Measurements from ENCODE around the gene KCNQ5.

KCNQ5 gene

DNA sequence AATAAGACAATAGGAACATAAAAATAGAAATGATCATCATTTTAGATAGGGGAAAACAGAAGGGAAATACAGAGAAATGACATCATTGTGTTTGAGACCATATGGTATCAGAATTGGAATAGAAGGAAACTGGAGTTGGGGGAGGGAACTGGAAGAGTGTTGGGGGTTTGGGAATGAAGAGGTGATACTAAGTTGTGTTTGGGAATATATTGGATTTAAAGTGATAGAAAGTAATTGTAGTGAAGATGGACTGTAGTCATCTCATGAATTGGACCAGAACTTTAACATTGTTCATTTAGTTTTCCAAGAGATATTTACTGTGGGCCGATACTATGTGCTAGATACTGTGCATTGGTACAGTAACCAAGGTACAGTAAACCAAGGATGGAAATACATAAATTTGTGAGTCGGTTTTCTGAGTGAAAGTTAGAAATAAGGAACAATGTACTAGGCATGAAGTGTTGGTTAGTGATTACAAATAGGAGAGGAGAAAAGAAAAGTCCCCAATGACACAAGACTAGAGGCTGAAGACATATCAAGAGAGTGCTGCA, 32.3 kb downstream of the KCNQ5 start:
- TF ChIP-seq EZH2phosphoT487 (IDR thresholded peaks at IDR 0.05; ENCODE audit: borderline replicate concordance, low read length) = no peak
- TF ChIP-seq, protein P1, sequence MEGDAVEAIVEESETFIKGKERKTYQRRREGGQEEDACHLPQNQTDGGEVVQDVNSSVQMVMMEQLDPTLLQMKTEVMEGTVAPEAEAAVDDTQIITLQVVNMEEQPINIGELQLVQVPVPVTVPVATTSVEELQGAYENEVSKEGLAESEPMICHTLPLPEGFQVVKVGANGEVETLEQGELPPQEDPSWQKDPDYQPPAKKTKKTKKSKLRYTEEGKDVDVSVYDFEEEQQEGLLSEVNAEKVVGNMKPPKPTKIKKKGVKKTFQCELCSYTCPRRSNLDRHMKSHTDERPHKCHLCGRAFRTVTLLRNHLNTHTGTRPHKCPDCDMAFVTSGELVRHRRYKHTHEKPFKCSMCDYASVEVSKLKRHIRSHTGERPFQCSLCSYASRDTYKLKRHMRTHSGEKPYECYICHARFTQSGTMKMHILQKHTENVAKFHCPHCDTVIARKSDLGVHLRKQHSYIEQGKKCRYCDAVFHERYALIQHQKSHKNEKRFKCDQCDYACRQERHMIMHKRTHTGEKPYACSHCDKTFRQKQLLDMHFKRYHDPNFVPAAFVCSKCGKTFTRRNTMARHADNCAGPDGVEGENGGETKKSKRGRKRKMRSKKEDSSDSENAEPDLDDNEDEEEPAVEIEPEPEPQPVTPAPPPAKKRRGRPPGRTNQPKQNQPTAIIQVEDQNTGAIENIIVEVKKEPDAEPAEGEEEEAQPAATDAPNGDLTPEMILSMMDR (IDR thresholded peaks at IDR 0.05; ENCODE audit: low read depth, low read length, poor library complexity, severe bottlenecking) = no peak
- peaks cover 29% of the 10 kb centered on the region for H3K36me3 ChIP-seq (ENCODE audit: control insufficient read depth, low read length)
- H3K27ac ChIP-seq (ENCODE audit: low read depth, low read length) = no peak overlapping the region
- no peaks in the 10 kb centered on the region for H3K9me2 ChIP-seq (replicated peaks; ENCODE audit: control insufficient read depth, low read length)
- peaks cover 11% of the 10 kb centered on the region for H4K20me1 ChIP-seq (ENCODE audit: control insufficient read depth, insufficient read depth, low read depth, low read length)
- no peaks in the 10 kb centered on the region for H3F3A ChIP-seq (ENCODE audit: control insufficient read depth, insufficient read depth)
- H3K9me3 ChIP-seq (ENCODE audit: control insufficient read depth, insufficient read depth, low read length) = no peaks in the 10 kb centered on the region
- H3K27me3 ChIP-seq (ENCODE audit: control insufficient read depth, low read length) = no peaks in the 10 kb centered on the region
- peaks cover 31% of the 10 kb centered on the region for H3K4me1 ChIP-seq (ENCODE audit: control insufficient read depth, low read length)
- peaks cover 92% of the 10 kb centered on the region for H3K79me2 ChIP-seq (ENCODE audit: control insufficient read depth, low read length)
- H3K4me3 ChIP-seq (ENCODE audit: low read length) = no peak overlapping the region
- no peak overlapping the region for H3K4me2 ChIP-seq (ENCODE audit: low read length)

DNA sequence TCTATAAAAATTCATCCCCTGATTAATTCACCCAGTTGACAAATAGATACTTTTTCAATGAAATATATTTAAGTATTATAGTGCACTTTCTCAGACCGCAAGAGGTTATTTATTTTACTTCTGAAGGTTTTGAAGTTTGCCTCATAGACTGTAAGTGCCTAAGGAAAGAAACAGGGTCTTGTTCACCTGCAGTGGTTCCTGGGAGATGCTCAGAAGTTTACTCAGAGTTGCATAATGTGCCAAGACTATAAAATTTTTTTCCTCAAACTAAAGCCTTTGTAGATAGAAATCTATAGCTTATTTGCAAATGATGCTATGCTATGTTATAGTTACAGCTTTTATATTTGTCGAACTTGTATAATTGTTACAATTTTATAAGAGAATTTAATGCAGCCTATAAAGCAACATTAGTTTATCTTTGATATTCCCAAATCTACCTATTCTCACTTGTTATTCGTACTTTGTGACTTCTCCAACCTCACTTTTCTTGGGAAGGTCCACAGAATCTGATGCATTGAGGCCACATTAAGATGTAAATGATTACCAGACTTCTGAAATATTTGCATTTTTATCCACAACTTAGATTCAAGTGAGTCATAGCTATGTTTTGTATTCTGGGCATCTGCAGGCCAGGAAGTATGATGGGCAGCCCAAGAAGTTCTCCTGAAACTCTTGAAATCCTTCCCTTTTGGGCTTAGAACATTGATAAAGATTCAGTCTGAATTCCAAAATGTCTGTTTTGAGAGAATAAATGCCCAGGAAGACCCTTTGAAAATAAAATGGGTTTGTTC, 35.7 kb downstream of the KCNQ5 start:
- Histone ChIP-seq H3K4me2 (ENCODE audit: low read length) (no peak overlapping the region), H3K4me3 (ENCODE audit: low read length) (no peak overlapping the region), H3K79me2 (ENCODE audit: control insufficient read depth, low read length) (peaks cover 89% of the 10 kb centered on the region)

DNA sequence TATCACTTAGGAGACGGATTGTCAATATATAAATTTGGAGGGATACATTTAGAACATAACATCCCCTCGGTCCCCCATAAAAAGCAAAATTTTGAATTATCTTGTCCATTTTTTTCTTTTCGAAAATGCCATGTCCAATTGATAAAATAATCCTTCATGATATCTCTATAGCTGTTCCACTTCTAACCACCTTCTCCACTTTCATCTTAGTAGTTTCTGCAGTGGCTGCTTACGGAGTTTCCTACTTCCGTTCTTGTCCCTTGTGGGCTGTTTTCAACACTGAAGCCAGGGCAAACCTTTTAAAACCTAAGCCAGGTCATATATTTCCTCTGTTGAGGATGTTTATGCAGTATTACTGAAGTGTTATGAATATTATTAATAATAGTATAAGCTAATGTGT, 37.9 kb downstream of the KCNQ5 start:
- no peak overlapping the region for H3K4me3 ChIP-seq (ENCODE audit: low read length)
- no peaks in the 10 kb centered on the region for H3F3A ChIP-seq (ENCODE audit: control insufficient read depth, insufficient read depth)
- no peaks in the 10 kb centered on the region for H3K9me2 ChIP-seq (replicated peaks; ENCODE audit: control insufficient read depth, low read length)
- H3K79me2 ChIP-seq (ENCODE audit: control insufficient read depth, low read length) = peaks cover 88% of the 10 kb centered on the region
- no peaks in the 10 kb centered on the region for H3K27me3 ChIP-seq (ENCODE audit: control insufficient read depth, low read length)
- H3K27ac ChIP-seq (ENCODE audit: low read depth, low read length) = no peak overlapping the region
- H3K36me3 ChIP-seq (ENCODE audit: control insufficient read depth, low read length) = peaks cover 16% of the 10 kb centered on the region
- H3K4me1 ChIP-seq (ENCODE audit: control insufficient read depth, low read length) = no peaks in the 10 kb centered on the region
- peaks cover 6% of the 10 kb centered on the region; the same call in 1 of the 2 replicates for H4K20me1 ChIP-seq (ENCODE audit: control insufficient read depth, insufficient read depth, low read depth, low read length)
- H3K9me3 ChIP-seq (ENCODE audit: control insufficient read depth, insufficient read depth, low read length) = no peaks in the 10 kb centered on the region
- TF ChIP-seq, protein P1 (IDR thresholded peaks at IDR 0.05; ENCODE audit: low read depth, low read length, poor library complexity, severe bottlenecking) = no peak
- TF ChIP-seq EZH2phosphoT487 (IDR thresholded peaks at IDR 0.05; ENCODE audit: borderline replicate concordance, low read length) = no peak
- H3K4me2 ChIP-seq (ENCODE audit: low read length) = no peak overlapping the region

More for the DNA sequence above, 35.7 kb downstream of the KCNQ5 start:
- Histone ChIP-seq H3K9me2 (replicated peaks; ENCODE audit: control insufficient read depth, low read length) (no peaks in the 10 kb centered on the region), H3K27me3 (ENCODE audit: control insufficient read depth, low read length) (no peaks in the 10 kb centered on the region), H3K9me3 (ENCODE audit: control insufficient read depth, insufficient read depth, low read length) (no peaks in the 10 kb centered on the region), H4K20me1 (ENCODE audit: control insufficient read depth, insufficient read depth, low read depth, low read length) (peaks cover 11% of the 10 kb centered on the region), H3F3A (ENCODE audit: control insufficient read depth, insufficient read depth) (no peaks in the 10 kb centered on the region), H3K4me1 (ENCODE audit: control insufficient read depth, low read length) (peaks cover 9% of the 10 kb centered on the region), H3K36me3 (ENCODE audit: control insufficient read depth, low read length) (peaks cover 22% of the 10 kb centered on the region), H3K27ac (ENCODE audit: low read depth, low read length) (no peak overlapping the region)
- TF ChIP-seq EZH2phosphoT487 (IDR thresholded peaks at IDR 0.05; ENCODE audit: borderline replicate concordance, low read length) = no peak
- TF ChIP-seq, protein P1 (IDR thresholded peaks at IDR 0.05; ENCODE audit: low read depth, low read length, poor library complexity, severe bottlenecking) = no peak

Data from DOHH2 (cell line).